ENCODE data around the gene CIC.

Gene CIC

GRCh38 chr19:42277821-42278451, 8.9 kb downstream of the CIC start:
- no peak for DNase-seq (ENCODE audit: low read depth in 2 of 2)

- no peak for DNase-seq (ENCODE audit: low read depth in 2 of 2)
These were observed 9.6 kb downstream of the CIC start for GRCh38 chr19:42278452-42279154.

- DNase-seq (ENCODE audit: low read depth in 2 of 2) = no peak
These were observed 10.3 kb downstream of the CIC start for GRCh38 chr19:42279155-42279901.

GRCh38 chr19:42279902-42280814, 11.1 kb downstream of the CIC start:
- peak; percentile 85 for DNase-seq (ENCODE audit: low read depth in 2 of 2)

GRCh38 chr19:42280815-42281145, 11.7 kb downstream of the CIC start:
- DNase-seq (ENCODE audit: low read depth in 2 of 2) = no peak

GRCh38 chr19:42281146-42281826, 12.2 kb downstream of the CIC start:
- no peak for DNase-seq (ENCODE audit: low read depth in 2 of 2)

GRCh38 chr19:42281827-42282762, 13.0 kb downstream of the CIC start:
- no peak for DNase-seq (ENCODE audit: low read depth in 2 of 2)

GRCh38 chr19:42282819-42283187, 13.8 kb downstream of the CIC start:
- DNase-seq (ENCODE audit: low read depth in 2 of 2) = no peak

- DNase-seq (ENCODE audit: low read depth in 2 of 2) = peak; percentile 87 to 95
These were observed 14.4 kb downstream of the CIC start for GRCh38 chr19:42283188-42284065.

GRCh38 chr19:42284066-42284501, 15.0 kb downstream of the CIC start:
- peak; percentile 59 to 67 for DNase-seq (ENCODE audit: low read depth in 2 of 2)

- DNase-seq (ENCODE audit: low read depth in 2 of 2) = no peak
These were observed 15.7 kb downstream of the CIC start for GRCh38 chr19:42284591-42285341.

GRCh38 chr19:42285541-42285941, 16.5 kb downstream of the CIC start:
- DNase-seq (ENCODE audit: low read depth in 2 of 2) = no peak

- DNase-seq (ENCODE audit: low read depth in 2 of 2) = no peak
These were observed 16.9 kb downstream of the CIC start for GRCh38 chr19:42285988-42286348.

GRCh38 chr19:42286349-42287016, 17.4 kb downstream of the CIC start:
- no peak for DNase-seq (ENCODE audit: low read depth in 2 of 2)

GRCh38 chr19:42287017-42287826, 18.2 kb downstream of the CIC start:
- DNase-seq (ENCODE audit: low read depth in 2 of 2) = no peak

GRCh38 chr19:42287827-42288107, 18.7 kb downstream of the CIC start:
- no peak for DNase-seq (ENCODE audit: low read depth in 2 of 2)

- no peak for DNase-seq (ENCODE audit: low read depth in 2 of 2)
These were observed 19.3 kb downstream of the CIC start for GRCh38 chr19:42288387-42288786.
